Measurements from ENCODE around the gene DNAH6.

Gene DNAH6

DNA sequence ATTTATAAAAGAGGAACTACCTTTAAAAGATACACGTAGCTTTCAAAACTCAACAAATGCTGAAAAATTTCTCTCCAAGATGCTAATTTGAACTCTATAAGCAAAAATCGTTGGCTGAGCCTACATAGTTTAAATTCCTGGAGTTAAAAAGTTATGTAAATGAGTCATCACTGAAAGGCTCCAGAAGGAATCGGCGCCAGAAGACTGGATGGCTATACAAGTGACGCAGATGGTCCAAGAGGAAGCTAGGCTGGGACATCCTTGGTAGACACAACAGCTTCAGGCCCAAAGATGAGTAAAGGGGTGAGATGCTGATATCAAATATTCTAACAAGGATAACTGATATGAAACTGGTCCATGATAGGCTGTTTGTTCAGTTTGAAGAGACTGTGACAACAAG, 22.8 kb upstream of the DNAH6 start:
- Histone ChIP-seq H3K9me2 (ENCODE audit: low read depth, low read length) (no peaks in the 10 kb centered on the region), H2AFZ (ENCODE audit: low read length) (no peak overlapping the region), H3K4me2 (ENCODE audit: low read length) (no peak overlapping the region)

DNA sequence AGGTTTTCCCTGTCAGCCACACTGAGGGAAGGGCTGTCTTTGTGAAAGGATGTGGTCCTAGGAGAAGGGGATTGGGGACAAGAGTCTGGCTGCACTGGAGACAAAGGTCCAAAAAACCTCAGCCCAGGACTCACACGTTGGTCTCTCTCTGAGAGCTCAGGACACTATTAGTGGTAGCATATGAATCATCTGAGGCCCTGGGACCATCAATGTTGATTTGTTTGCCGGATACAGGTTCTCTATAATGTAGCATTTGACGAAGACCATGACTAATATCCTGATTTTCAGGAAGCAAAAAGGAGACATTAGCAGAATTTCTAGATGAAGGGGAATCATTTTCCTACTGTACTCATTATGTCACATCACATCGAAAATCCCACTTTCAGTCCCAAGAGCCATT, 22.2 kb upstream of the DNAH6 start:
- H3F3A ChIP-seq (ENCODE audit: insufficient read depth, low read length) = no peaks in the 10 kb centered on the region
- TF ChIP-seq, protein P1, sequence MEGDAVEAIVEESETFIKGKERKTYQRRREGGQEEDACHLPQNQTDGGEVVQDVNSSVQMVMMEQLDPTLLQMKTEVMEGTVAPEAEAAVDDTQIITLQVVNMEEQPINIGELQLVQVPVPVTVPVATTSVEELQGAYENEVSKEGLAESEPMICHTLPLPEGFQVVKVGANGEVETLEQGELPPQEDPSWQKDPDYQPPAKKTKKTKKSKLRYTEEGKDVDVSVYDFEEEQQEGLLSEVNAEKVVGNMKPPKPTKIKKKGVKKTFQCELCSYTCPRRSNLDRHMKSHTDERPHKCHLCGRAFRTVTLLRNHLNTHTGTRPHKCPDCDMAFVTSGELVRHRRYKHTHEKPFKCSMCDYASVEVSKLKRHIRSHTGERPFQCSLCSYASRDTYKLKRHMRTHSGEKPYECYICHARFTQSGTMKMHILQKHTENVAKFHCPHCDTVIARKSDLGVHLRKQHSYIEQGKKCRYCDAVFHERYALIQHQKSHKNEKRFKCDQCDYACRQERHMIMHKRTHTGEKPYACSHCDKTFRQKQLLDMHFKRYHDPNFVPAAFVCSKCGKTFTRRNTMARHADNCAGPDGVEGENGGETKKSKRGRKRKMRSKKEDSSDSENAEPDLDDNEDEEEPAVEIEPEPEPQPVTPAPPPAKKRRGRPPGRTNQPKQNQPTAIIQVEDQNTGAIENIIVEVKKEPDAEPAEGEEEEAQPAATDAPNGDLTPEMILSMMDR (IDR thresholded peaks at IDR 0.05; ENCODE audit: low read length) = no peak
- no peak for TF ChIP-seq EZH2 (IDR thresholded peaks at IDR 0.05; ENCODE audit: borderline replicate concordance, low read length)
- no peak overlapping the region for H3K4me3 ChIP-seq (ENCODE audit: low read depth, low read length, poor library complexity, severe bottlenecking)
- no peaks in the 10 kb centered on the region for H3K9me2 ChIP-seq (ENCODE audit: low read depth, low read length)
- H3K4me1 ChIP-seq (ENCODE audit: insufficient read depth, low read length, severe bottlenecking) = no peaks in the 10 kb centered on the region
- H3K9me3 ChIP-seq (ENCODE audit: low read length) = no peaks in the 10 kb centered on the region
- H2AFZ ChIP-seq (ENCODE audit: low read length) = no peak overlapping the region
- no peaks in the 10 kb centered on the region for H3K27me3 ChIP-seq (ENCODE audit: insufficient read depth, low read length)
- H3K79me2 ChIP-seq (ENCODE audit: insufficient read depth, low read length) = no peaks in the 10 kb centered on the region
- no peak overlapping the region for H3K4me2 ChIP-seq (ENCODE audit: low read length)
- no peaks in the 10 kb centered on the region for H4K20me1 ChIP-seq (ENCODE audit: insufficient read depth, low read length)
- H3K36me3 ChIP-seq (ENCODE audit: insufficient read depth, low read length) = no peaks in the 10 kb centered on the region
- H3K9ac ChIP-seq (ENCODE audit: low read length) = no peak overlapping the region
- no peak overlapping the region for H3K27ac ChIP-seq (ENCODE audit: low read depth, low read length, poor library complexity, severe bottlenecking)

More for the DNA sequence above, 22.8 kb upstream of the DNAH6 start:
- H3K36me3 ChIP-seq (ENCODE audit: insufficient read depth, low read length) = no peaks in the 10 kb centered on the region
- no peaks in the 10 kb centered on the region for H3F3A ChIP-seq (ENCODE audit: insufficient read depth, low read length)
- no peaks in the 10 kb centered on the region for H3K79me2 ChIP-seq (ENCODE audit: insufficient read depth, low read length)
- no peak overlapping the region for H3K9ac ChIP-seq (ENCODE audit: low read length)
- H3K9me3 ChIP-seq (ENCODE audit: low read length) = no peaks in the 10 kb centered on the region
- no peak overlapping the region for H3K4me3 ChIP-seq (ENCODE audit: low read depth, low read length, poor library complexity, severe bottlenecking)
- no peak overlapping the region for H3K27ac ChIP-seq (ENCODE audit: low read depth, low read length, poor library complexity, severe bottlenecking)
- H3K27me3 ChIP-seq (ENCODE audit: insufficient read depth, low read length) = no peaks in the 10 kb centered on the region
- no peaks in the 10 kb centered on the region for H4K20me1 ChIP-seq (ENCODE audit: insufficient read depth, low read length)
- TF ChIP-seq, protein P1 (IDR thresholded peaks at IDR 0.05; ENCODE audit: low read length) = no peak
- TF ChIP-seq EZH2 (IDR thresholded peaks at IDR 0.05; ENCODE audit: borderline replicate concordance, low read length) = no peak
- H3K4me1 ChIP-seq (ENCODE audit: insufficient read depth, low read length, severe bottlenecking) = no peaks in the 10 kb centered on the region

DNA sequence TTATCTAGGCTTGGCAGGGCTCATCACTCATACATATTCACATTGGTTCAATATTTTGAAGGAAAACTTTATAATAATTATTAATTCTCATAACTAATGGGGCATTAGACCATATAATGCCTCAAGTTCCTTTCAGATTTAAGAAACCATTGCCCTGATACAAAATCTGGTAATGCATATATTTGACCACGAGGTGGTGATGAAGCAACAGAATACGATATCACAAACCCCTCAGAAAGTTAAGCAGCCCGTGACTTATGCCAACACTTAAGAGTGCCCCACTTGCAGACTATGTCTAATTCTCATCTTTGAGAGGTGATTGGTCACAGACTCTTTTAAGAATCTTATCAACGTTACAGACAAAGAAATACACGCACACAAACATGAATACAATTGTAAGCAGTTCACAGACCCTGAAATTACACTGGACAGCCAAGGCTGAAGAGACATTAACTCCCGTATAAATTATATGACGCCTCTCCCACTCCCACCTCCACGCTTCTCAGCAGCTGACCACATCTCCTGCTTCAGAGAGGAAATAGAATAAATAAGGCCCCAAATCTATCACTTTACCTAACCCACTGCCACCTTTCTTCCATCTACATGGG, 20.7 kb upstream of the DNAH6 start:
- H2AFZ ChIP-seq (ENCODE audit: low read length) = no peak overlapping the region
- no peaks in the 10 kb centered on the region for H3K36me3 ChIP-seq (ENCODE audit: insufficient read depth, low read length)

More for the DNA sequence above, 20.7 kb upstream of the DNAH6 start:
- Histone ChIP-seq H3K79me2 (ENCODE audit: insufficient read depth, low read length) (no peaks in the 10 kb centered on the region), H3K27me3 (ENCODE audit: insufficient read depth, low read length) (no peaks in the 10 kb centered on the region), H3K9ac (ENCODE audit: low read length) (no peak overlapping the region), H3K4me1 (ENCODE audit: insufficient read depth, low read length, severe bottlenecking) (no peaks in the 10 kb centered on the region), H3K4me2 (ENCODE audit: low read length) (no peak overlapping the region), H3K27ac (ENCODE audit: low read depth, low read length, poor library complexity, severe bottlenecking) (no peak overlapping the region), H4K20me1 (ENCODE audit: insufficient read depth, low read length) (no peaks in the 10 kb centered on the region), H3K4me3 (ENCODE audit: low read depth, low read length, poor library complexity, severe bottlenecking) (no peak overlapping the region), H3F3A (ENCODE audit: insufficient read depth, low read length) (no peaks in the 10 kb centered on the region), H3K9me2 (ENCODE audit: low read depth, low read length) (no peaks in the 10 kb centered on the region), H3K9me3 (ENCODE audit: low read length) (no peaks in the 10 kb centered on the region)
- TF ChIP-seq, protein P1 (IDR thresholded peaks at IDR 0.05; ENCODE audit: low read length) = peak; percentile 68
- no peak for TF ChIP-seq EZH2 (IDR thresholded peaks at IDR 0.05; ENCODE audit: borderline replicate concordance, low read length)
